DND-41 (cell line): ENCODE results near the gene CRTAP.
A peak's percentile ranks its signal among the peaks of the same experiment; 100 is the strongest.

Source experiments
- ATAC-seq: fragments of 200-7000 bp; cut with Tn5 transposase; 3 replicates; pipeline ENCODE4 v1.9.1; 2021; ENCODE audit warnings: low read depth; ENCODE audit not compliant: insufficient read depth
- DNase-seq: peaks from one replicate; pipeline ENCODE4 v3.0.0-alpha.2; 2020
- H2AFZ ChIP-seq: 2 replicates; pipeline ENCODE4 v1.6.0; 2012; ENCODE audit warnings: low read depth, low read length
- H3K27ac ChIP-seq: 2 replicates; pipeline ENCODE4 v1.5.1; 2012; ENCODE audit warnings: low read length, inconsistent platforms
- H3K27me3 ChIP-seq: fragments of 200-600 bp; sonication (generic); 2 replicates; pipeline ENCODE4 v1.6.0; 2012; ENCODE audit warnings: low read length, mild to moderate bottlenecking, inconsistent platforms; ENCODE audit not compliant: insufficient read depth, poor library complexity
- H3K36me3 ChIP-seq: 2 replicates; pipeline ENCODE4 v1.5.1; 2012; ENCODE audit warnings: low read length, inconsistent platforms; ENCODE audit not compliant: insufficient read depth
- H3K4me1 ChIP-seq: 2 replicates; pipeline ENCODE4 v1.5.1; 2012; ENCODE audit warnings: mild to moderate bottlenecking, low read length; ENCODE audit not compliant: insufficient read depth
- H3K4me2 ChIP-seq: 2 replicates; pipeline ENCODE4 v1.6.0; 2012; ENCODE audit warnings: mild to moderate bottlenecking, moderate library complexity, low read length, inconsistent platforms; ENCODE audit not compliant: insufficient read depth
- H3K4me3 ChIP-seq, 2 experiments: fragments of 200-600 bp in 1 of 2; shearing (Covaris generic) in 1 of 2; 2 replicates each; pipeline ENCODE4 v1.5.1; 2012 to 2016; ENCODE audit warnings: inconsistent platforms in 2 of 2, low read length in 2 of 2, mild to moderate bottlenecking in 2 of 2, low read depth in 1 of 2, moderate library complexity in 1 of 2
- H3K79me2 ChIP-seq: 2 replicates; pipeline ENCODE4 v1.6.0; 2012; ENCODE audit warnings: low read length, inconsistent platforms; ENCODE audit not compliant: insufficient read depth
- H3K9ac ChIP-seq: 2 replicates; pipeline ENCODE4 v1.6.0; 2012; ENCODE audit warnings: low read depth, mild to moderate bottlenecking, inconsistent platforms, low read length, moderate library complexity
- H3K9me3 ChIP-seq: 2 replicates; pipeline ENCODE4 v1.5.1; 2012; ENCODE audit warnings: low read length, moderate library complexity, mild to moderate bottlenecking, inconsistent platforms; ENCODE audit not compliant: insufficient read depth, severe bottlenecking
- H4K20me1 ChIP-seq: 2 replicates; pipeline ENCODE4 v1.6.0; 2012; ENCODE audit warnings: low read length; ENCODE audit not compliant: insufficient read depth
- CTCF ChIP-seq: IDR thresholded peaks from 2 replicates; pipeline ENCODE4 v1.5.1; 2012; ENCODE audit warnings: borderline replicate concordance, low read length, moderate library complexity, mild to moderate bottlenecking; ENCODE audit not compliant: poor library complexity, severe bottlenecking; ENCODE audit errors: extremely low read depth
- EZH2 ChIP-seq: IDR thresholded peaks from 3 replicates; pipeline ENCODE4 v1.6.1; 2012; ENCODE audit warnings: borderline replicate concordance, low read depth, mild to moderate bottlenecking, moderate library complexity, low read length, inconsistent platforms; ENCODE audit not compliant: severe bottlenecking

The CRTAP gene

GRCh38 chr3:33128706-33129105 is 14.9 kb downstream of the CRTAP start:
- Histone ChIP-seq H3K9ac (no peak overlapping the region), H3K4me2 (no peak overlapping the region), H3K9me3 (no peaks in the 10 kb centered on the region), H3K36me3 (peaks cover 81% of the 10 kb centered on the region), H3K27ac (no peak overlapping the region), H3K79me2 (no peaks in the 10 kb centered on the region), H3K27me3 (no peaks in the 10 kb centered on the region), H3K4me1 (no peaks in the 10 kb centered on the region), H3K4me3 (no peak overlapping the region), H4K20me1 (peaks cover 8% of the 10 kb centered on the region; the same call in 1 of the 2 replicates), H2AFZ (no peak overlapping the region)
- ATAC-seq (no peak), DNase-seq (no peak)
- TF ChIP-seq EZH2 (no peak), CTCF (no peak)

GRCh38 chr3:33130144-33130543 is 16.3 kb downstream of the CRTAP start:
- H3K79me2 ChIP-seq, result no peaks in the 10 kb centered on the region
- H3K9ac ChIP-seq, result no peak overlapping the region
- ATAC-seq (no peak), DNase-seq (no peak)
- H4K20me1 ChIP-seq, result peaks cover 8% of the 10 kb centered on the region; the same call in 1 of the 2 replicates
- H3K9me3 ChIP-seq, result no peaks in the 10 kb centered on the region
- no peaks in the 10 kb centered on the region for H3K4me1 ChIP-seq
- no peak overlapping the region for H3K4me3 ChIP-seq
- no peaks in the 10 kb centered on the region for H3K27me3 ChIP-seq
- no peak overlapping the region for H3K27ac ChIP-seq
- no peak overlapping the region for H2AFZ ChIP-seq
- peaks cover 80% of the 10 kb centered on the region for H3K36me3 ChIP-seq
- TF ChIP-seq CTCF, result no peak
- no peak for TF ChIP-seq EZH2
- no peak overlapping the region for H3K4me2 ChIP-seq

- Histone ChIP-seq H3K27ac (no peak overlapping the region), H3K36me3 (peaks cover 79% of the 10 kb centered on the region), H3K9ac (no peak overlapping the region)
These were observed 17.7 kb downstream of the CRTAP start for GRCh38 chr3:33131331-33132018.

More at GRCh38 chr3:33131331-33132018, 17.7 kb downstream of the CRTAP start:
- ATAC-seq (peak; percentile 77), DNase-seq (peak; percentile 49)
- Histone ChIP-seq H4K20me1 (peaks cover 8% of the 10 kb centered on the region; the same call in 1 of the 2 replicates), H3K27me3 (no peaks in the 10 kb centered on the region), H2AFZ (no peak overlapping the region), H3K4me2 (no peak overlapping the region), H3K4me3 (no peak overlapping the region), H3K79me2 (no peaks in the 10 kb centered on the region), H3K9me3 (no peaks in the 10 kb centered on the region), H3K4me1 (no peaks in the 10 kb centered on the region)
- TF ChIP-seq CTCF, result peak; percentile 76
- TF ChIP-seq EZH2, result no peak
